ENCODE measurements around the gene LPCAT2.
A peak's percentile ranks its signal among the peaks of the same experiment; 100 is the strongest.
"Not testable (repeated sequence)": the region's sequence is repeated elsewhere in the genome, so short reads cannot be mapped to it uniquely, and the experiment has no call there.

Gene LPCAT2

DNA sequence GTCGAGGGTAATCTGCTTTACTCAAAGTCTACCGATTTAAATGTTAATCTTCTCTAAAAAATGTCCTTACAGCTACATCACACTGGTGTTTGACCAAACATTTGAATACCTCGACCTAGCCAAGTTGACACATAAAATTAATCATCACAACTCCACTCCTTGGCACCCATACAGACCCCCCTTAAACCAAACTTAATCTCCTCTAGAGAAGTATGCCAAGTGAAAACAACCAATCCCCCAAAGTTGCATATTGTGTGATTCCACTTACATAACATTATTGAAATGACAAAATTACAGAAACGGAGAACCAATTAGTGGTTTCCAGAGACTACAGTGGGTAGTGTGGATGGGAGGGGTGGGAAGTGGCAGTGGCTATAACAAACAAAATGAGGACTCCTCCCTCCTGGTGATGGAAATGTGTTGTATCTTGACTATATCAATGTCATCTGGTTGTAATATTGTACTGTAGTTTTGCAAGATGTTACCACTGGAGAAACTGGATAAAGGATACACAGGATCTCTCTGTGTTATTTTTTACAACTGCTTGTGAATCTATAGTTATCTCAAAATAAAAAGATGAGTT is 97.0 kb downstream of the LPCAT2 start:
- peak; percentile 17 for DNase-seq (ENCODE audit: low read depth)

DNA sequence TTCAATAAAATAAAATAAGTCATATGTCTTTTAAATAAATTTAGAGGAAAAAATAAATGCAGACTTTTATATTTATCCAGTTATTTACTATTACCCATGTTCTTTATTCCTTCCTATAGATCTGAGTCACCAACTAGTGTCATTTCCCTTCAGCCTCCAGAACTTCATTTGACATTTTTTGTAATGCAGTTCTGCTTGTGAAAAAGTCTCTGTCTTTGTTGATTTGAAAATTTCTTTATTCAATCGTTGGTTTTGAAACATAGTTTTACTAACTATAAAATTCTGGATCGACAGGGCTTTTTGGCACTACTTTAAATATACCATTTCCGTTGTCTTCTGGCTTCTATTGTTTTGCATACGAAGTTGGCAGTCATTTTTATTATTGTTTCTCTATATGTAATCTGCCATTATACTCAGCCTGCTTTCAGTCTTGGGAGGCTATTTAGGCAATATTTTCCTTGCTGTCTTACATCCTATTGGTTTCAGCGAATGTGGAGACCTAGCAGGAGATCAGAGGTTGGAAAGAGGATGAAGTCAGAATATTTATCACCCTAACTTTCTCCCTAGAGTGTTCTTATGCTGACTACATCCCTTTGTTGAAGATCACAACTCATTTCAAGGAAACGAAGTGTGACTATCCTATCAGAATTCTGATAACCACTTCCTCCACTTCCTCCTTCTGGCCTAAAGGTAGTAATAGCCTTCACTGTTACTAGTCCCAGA is 104.9 kb downstream of the LPCAT2 start:
- DNase-seq (ENCODE audit: low read depth), result no peak

DNA sequence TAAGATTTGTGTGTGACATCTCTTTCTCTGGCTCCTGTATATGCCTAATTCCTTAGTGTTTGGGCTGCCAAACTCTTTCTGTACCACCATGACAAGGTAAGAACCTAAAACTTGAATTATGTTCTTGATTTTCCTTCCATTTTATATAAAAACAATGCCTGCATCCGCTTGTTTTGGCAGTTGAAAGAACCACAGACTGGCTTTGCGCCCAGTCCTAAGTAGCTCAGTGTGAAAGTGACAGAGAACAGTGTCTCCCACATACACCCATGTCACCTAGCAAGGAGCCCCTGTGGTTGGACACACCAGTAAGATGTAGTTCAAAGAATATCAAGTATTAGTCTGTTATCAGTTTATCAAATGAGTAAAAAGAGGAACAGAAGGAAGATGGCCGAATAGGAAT is 106.2 kb downstream of the LPCAT2 start:
- no peak for DNase-seq (ENCODE audit: low read depth)

DNA sequence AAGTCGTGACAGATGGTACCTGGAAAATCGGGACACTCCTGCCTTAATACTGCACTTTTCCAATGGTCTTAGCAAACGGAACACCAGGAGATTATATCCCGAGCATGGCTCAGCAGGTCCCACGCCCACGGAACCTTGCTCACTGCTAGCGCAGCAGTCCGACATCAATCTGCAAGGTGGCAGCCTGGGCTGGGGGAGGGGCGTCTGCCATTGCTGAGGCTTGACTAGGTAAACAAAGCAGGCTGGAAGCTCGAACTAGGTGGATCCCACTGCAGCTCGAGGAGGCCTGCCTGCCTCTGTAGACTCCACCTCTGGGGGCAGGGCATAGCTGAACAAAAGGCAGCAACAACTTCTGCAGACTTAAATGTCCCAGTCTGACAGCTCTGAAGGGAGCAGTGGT is 106.8 kb downstream of the LPCAT2 start:
- not testable (repeated sequence) for DNase-seq (ENCODE audit: low read depth)

DNA sequence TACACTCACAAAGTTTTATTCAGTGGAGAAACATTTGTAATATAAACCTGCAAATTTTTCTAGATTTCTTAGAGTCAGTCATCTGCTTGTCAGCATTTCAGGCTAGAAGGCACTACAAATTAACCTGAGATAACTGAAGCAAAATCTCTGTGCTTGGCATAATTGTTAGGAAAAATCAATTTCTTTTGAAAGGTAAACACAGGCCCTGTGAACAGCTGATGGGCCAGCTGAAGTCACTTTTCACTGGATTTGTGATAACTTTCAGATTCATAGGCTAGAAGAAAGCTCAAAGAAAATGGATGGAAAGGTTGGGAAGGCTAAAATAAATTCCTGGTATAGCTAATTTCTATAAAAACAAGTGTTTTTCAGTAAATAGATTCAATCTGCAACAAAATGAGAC is 112.9 kb downstream of the LPCAT2 start:
- no peak for DNase-seq (ENCODE audit: low read depth)

DNA sequence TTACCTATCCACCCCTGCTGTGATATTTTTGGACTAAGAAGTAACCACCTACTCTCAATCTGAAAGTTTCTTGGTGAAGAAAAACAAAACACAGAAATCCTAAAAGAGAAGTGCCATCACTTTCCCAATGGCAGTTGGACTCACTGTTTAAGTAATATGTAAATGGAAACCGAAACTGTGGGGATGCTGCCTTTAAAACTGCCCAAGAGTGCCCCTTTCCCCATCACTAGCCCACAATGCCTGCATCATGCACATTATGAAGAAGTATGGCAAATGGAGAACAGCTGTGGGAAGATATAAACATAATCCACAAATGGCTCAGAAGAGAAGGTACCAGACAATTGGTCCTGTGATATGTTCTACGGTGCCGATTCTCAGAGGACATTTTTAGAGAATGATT is 113.4 kb downstream of the LPCAT2 start:
- DNase-seq (ENCODE audit: low read depth), result no peak

DNA sequence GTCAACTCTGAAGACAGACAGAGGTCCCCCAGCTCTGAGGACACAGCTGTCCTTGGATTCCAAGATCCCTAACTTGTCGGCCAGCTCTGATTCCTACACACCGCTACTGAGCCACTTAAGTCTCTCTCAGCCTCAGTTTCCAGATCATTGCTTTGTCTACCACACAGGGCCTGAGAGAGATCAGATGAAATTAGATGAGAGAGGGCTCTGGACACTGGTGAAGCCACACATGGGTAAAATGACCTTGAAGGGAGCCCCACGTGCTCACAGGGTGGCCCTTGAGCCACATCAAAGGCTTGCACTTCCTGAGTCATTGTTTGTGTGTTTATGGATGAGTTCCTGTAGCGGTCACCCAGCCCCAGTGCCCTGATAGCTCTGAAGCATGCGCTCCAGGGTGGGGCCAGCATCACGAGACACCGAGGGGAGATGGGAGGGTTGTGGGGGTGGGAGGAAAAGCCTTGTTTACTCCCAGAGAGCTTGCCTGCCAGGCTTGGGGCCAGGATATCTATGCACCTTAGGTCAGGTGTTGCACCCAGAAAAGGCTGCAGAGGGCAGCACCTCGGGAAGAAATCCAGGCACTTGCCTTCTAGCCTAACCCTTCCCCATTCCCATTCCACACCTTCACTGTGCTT is 114.2 kb downstream of the LPCAT2 start:
- DNase-seq (ENCODE audit: low read depth), result no peak

DNA sequence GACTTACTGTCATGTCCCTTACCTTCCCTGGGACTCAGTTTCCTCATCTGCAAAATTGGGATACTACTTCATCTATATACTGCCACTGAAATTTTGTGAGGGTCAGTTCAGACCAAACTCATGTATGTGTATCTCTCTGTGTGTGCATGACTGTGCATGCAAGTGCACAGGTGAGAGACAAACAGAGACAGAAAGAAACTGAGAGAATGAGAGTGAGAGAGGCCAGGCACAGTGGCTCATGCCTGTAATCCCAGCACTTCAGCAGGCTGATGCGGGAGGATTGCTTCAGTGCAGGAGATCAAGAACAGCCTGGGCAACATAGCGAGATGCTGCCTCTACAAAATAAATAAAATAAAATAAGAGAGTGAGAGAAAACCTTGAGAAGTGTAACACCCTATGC is 114.8 kb downstream of the LPCAT2 start:
- DNase-seq (ENCODE audit: low read depth), result no peak

DNA sequence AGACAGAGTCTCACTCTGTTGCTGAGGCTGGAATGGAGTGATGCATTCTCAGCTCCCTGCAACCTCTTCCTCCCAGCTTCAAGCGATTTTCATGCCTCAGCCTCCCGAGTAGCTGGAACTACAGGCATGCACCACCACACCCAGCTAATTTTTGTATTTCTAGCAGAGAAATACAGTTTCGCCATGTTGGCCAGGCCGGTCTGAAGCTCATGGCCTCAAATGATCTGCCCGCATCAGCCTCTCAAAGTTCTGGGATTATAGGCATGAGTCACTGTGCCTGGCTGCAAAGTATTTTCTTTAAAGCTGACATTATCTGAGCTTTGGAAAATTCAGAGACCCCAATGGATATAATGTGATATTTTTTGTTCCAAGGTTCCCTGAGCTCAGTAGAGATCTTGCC is 115.8 kb downstream of the LPCAT2 start:
- DNase-seq (ENCODE audit: low read depth), result no peak

DNA sequence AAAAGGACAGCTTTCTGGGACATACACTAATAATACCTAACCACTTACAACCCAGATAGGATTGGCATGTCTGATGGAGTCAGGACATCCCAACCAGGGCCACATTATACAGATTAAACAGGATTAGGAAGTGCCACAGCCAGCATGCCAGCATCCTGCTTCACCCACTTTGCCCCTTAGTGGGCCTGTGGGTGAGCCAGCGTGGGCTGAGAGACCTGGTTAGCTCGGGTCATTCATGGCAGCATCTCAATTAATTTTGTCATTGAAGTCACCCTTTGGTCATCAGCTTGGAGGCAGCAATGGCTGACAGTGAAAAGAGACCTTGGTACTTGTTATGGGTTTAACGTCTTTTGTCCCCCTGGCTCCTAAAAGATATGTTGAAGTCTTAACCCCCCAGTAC is 117.0 kb downstream of the LPCAT2 start:
- DNase-seq (ENCODE audit: low read depth), result no peak

DNA sequence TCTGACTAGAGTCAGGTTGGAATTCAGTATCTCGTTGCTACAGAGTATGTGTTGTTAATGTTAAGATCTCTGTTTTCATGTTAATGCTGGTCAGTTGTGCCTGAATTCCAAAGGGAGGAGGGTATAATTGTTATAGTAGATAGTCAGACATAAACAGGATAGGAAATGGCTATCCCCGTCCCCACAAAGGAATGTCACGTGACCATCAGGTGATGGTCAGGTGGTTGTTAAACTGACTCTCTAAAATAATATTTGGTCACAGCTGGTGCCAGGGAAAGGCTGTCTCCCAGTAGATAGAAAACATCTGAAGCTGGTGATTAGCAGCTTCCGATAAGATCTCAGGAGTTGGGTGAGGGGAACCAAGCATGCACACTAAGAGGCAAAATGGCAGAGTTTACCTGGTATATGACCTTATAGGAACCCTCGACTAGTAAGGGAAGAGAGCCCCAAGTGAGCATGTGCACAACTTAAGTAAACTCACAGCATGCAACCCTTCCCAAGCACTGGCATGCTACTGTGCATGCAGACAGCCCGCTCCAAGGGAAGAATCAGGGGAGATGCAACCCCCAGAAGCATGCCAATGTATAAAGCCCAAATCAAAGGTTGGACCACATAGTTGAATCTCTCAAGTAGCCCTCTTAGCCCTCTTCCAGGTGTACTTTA is 119.6 kb downstream of the LPCAT2 start:
- no peak for DNase-seq (ENCODE audit: low read depth)

DNA sequence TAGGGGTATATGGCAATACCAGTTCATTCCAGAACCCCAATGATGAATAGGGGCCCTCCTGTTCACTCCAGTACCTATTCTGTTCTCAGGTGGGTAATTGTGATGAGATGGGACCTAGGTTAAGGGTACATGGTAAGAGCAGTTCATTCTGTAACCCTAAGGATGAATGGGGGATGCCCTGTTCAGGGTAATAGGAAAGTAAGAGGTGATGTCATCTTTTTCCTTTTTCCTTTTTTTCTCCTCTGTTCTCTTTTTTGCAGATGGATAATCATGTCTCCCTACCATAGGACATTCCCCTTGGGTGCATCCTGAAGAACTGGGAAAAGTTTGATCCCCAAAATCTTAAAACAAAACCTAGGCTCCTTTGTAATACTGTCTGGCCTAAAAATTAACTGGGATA is 121.9 kb downstream of the LPCAT2 start:
- no peak for DNase-seq (ENCODE audit: low read depth)

DNA sequence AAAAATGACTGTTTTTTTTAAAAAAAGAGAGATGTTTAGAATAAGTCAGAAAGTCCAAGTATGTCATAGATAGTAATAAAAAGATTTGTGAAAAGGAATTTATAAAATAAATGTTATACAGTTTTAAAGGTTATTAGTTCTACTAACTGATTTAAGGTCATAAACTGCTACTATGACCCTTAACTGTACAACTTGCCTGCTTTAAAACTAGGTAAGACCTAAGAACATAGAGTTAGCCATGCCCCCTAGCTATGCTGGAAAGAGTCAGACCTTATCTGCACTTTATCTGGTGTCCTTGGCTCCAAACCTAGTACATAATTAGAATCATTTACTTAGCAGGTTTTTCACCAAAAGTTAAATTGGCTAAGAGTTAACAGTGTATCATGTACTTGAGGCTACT is 123.4 kb downstream of the LPCAT2 start:
- no peak for DNase-seq (ENCODE audit: low read depth)

DNA sequence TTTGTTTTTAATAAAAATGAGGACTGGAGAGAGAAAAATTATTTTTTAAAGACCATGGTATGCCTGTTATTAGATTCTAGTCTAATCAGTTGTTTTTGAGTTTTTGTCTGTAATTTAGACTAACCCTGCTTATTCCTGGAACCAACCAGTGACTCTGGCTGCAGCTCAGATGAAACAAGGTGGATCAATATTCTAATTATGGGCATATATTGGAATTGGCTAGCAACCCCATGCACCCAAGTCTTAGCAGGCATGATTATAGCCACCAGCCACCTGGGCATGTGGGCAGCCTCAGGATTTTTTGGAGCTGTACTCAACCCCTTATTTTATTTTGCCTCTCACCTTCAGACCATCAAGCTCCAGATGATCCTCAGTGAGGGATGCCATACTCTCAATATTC is 125.3 kb downstream of the LPCAT2 start:
- DNase-seq (ENCODE audit: low read depth), result no peak
